Transverse colon (tissue), 4 donors: ENCODE results near the gene STXBP5.

Source experiments
- CTCF ChIP-seq, 5 experiments: fragments of 200-600 bp in 3 of 5; fragments of 450-650 bp in 2 of 5; sonication (generic) in 3 of 5; IDR thresholded peaks; 1 replicate in 2 of 5; 2 replicates in 3 of 5; pipeline ENCODE4 v1.5.1; 2016 to 2017; ENCODE audit warnings: antibody characterized with exemption in 5 of 5, inconsistent platforms in 3 of 5, mild to moderate bottlenecking in 2 of 5, moderate library complexity in 1 of 5
- EP300 ChIP-seq: sonication (generic); formaldehyde crosslinking; IDR thresholded peaks from one replicate; pipeline ENCODE4 v1.6.1; 2017; ENCODE audit warnings: antibody characterized with exemption, low read depth
- POLR2A ChIP-seq: fragments of 450-650 bp; IDR thresholded peaks from one replicate; pipeline ENCODE4 v1.6.1; 2016; ENCODE audit warnings: antibody characterized with exemption, mild to moderate bottlenecking, moderate library complexity
- POLR2AphosphoS5 ChIP-seq, 3 donors: sonication (generic); formaldehyde crosslinking; IDR thresholded peaks; one replicate each; pipeline ENCODE4 v1.6.1; 2016; ENCODE audit warnings: antibody characterized with exemption in 3 of 3

- TF ChIP-seq CTCF (IDR thresholded peaks at IDR 0.05) = no peak
- no peak for TF ChIP-seq POLR2A
- no peak for TF ChIP-seq EP300
- TF ChIP-seq POLR2AphosphoS5 (IDR thresholded peaks at IDR 0.05) = no peak
Measured at GRCh38 chr6:147201885-147202515, 2.2 kb upstream of the STXBP5 start.
